HG02798 (cell line): ENCODE results near the gene KISS1.

Experiments
- ATAC-seq: cut with Tn5 transposase; IDR thresholded peaks from one replicate; pipeline ENCODE4 v1.9.1; 2021; ENCODE audit warnings: mild to moderate bottlenecking; ENCODE audit not compliant: unreplicated experiment, poor library complexity

Gene KISS1

DNA sequence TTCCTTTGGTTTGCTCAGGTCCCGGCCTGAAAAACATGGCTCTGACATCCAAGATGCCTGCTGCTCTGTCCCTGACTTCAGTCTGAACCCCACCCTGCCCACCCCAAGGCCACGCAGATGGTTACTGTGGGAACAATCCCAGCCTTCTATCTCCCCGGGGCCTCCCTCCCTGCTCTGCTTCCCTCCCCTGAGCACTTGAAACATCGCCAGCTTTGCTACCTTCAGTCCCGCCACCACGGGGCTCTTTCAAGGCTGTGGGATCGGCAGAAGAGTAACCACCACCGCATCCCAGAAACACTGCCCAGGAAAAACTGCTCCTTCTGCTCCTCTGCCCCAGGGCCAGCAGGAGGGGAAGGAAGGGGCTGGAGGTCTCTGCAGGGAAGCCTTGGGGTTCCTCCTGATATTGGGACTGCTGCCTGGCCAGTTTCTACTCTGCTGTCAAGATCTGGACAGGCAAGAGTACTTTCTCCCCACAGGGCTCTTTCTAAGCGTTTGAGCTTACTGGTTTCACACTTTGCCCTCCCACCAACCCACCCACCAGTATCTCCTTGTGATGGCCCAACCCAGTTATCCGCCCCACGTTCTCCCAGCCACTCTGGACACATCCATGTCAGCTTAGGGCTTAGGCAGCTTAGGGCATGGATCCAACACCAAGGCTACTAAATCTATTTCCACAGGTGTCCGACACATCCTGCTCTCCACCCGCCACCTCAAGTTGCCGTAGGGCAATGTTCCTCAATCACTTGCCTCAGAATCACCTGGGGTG, 52.8 kb downstream of the KISS1 start:
- no peak for ATAC-seq

DNA sequence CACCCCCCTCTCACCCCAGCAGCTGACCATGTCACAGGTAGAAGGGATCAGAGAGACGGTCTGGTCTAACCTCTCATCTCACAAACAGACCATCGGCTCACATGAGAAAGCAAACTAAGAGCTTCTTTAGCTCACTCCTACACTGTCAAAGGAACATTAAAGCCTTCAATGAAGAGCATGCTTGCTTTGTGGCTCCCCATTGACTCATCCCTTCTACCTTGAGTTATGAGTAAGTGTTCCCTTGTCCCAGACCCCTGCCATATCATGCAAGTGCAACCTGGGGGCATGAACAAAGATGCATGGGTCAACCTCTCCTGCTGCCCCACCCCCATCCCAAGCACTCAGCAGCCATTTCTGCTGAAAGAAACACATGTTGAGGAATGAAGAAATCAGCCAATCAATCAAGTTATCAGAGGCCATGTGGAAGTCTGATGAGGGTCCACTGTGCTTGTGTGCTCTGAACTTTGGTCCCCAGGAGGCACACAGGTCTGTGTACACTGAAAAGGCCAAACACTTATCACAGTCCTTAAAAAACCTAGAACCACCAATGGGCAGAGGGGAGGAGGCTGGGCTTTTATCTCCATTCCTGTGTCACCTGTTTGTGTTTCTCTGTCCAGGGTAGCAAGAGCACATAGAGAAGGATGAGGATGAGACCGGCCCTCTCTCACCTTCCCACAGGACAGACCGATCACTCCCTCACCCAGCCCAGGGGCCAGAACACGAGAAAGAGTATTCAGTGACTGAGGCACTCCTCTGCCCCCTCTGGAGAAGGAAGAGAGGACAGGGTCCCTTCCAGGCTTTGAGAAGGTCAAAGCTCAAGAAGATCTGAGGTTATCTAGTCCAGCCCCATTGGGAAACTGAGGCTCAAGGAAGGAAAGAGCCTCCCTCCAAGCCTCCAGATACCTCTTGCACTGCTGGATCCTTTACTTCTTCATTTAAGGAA, 54.0 kb downstream of the KISS1 start:
- ATAC-seq: no peak

DNA sequence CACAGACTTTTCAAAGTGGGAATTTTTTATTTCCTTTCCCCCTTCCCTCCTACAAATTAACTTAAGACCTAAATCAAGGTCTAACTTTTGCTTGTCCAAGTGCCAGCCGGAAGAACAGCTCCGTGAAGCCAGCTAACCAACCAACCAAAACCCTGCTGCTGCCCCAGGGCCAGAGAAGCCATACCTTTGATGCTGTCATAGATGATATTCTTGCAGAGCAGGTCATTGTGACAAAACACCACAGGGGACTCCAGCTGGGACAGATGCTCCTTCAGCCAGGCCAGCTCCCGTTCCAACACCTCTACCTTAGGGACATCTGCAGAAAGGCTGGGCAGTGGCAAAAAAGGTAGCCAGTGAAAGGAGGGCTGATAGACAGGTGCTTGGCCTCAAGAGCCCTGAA, 55.2 kb downstream of the KISS1 start:
- ATAC-seq: no peak
